NCI-H82 treated with DMSO at 0.1 percent for 48 hours (cell line): ENCODE results near the gene CD69.
A peak's percentile ranks its signal among the peaks of the same experiment; 100 is the strongest.
"Not testable (repeated sequence)": the region's sequence is repeated elsewhere in the genome, so short reads cannot be mapped to it uniquely, and the experiment has no call there.

Experiments used
- DNase-seq: peaks from one replicate; lab custom pipeline; 2025; ENCODE audit not compliant: unreplicated experiment; lab: John Stamatoyannopoulos, UW

Gene CD69

DNA sequence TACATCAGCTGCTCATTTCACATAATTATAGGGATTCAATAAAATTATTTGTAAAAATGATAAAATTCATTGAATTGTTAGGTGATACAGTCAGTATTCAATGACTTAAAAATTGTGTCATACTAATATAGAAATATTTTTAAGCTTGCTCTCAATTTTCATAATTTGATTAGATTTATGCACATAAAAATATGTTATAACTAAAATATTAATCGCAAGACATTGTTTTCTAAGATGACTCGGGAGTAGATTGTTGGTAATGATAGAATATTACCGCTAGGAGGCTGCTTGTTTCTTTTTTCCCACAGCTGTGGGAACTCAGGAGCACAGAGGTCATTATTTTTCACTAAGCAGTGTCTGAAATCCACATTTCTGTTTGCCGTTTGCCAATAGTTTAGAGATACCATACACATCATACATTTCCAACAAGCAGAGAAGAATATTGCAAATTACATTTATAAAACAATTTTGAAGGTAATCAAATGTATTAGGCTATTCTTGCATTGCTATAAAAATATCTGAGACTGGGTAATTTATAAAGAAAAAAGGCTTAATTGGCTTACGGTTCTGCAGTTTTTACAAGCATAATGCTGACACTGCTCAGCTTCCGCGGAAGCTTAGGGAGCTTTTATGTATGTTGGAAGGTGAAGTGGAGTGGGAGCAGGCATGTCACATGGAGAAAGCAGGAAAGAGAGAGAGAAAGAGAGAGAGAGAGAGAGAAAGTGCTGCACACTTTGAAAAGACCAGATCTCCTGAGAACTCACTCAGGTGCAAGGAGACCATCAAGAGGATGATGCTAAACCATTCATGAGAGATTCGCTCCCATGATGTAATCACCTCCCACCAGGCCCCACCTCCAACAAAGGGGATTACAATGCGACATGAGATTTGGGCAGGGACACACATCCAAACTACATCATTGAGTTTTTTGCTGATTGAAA is 9.2 kb downstream of the CD69 start:
- peak; percentile 16 for DNase-seq

- DNase-seq, result peak; percentile 54
These were observed 10.2 kb downstream of the CD69 start for GRCh38 chr12:9750276-9751203.

DNA sequence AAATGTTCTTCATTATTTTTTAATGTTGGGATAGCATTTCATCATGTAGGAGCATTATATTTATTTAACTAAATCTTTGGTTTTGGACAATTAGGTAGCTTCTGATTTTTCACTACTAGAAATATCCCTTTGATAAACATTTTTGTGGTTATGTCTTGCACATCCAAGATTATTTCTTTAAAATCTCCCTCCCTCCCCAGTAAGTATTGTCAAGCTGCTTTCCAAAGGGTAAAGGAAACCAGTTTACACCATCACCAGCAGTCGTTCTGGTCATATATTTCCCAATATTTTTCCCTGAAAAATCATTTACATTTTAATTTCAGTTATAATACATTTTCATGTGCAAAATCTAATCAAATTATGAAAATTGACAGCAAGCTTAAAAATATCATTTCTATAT is 11.1 kb downstream of the CD69 start:
- no peak for DNase-seq

- no peak for DNase-seq
These were observed 15.5 kb downstream of the CD69 start for GRCh38 chr12:9745199-9745598.

GRCh38 chr12:9742661-9743060 is 18.0 kb downstream of the CD69 start:
- no peak for DNase-seq

DNA sequence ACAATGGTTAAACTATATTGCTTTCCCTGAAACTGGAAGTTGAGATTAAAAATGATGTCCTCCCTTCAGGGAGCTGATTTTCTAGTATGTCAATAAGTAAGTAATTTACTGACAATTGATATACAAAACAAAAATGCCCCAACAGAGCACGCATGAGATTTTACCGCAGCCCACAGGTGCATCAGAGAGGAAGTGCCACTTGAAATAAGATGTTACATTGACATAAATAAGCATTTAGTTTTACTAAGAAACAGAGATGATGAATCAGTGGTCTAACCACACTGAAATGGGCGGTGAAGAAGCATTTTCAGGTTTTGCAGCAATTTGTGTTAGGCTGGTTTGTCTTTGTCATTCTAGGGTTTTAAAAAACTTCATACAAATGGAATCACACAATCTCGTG is 19.0 kb downstream of the CD69 start:
- no peak for DNase-seq

DNA sequence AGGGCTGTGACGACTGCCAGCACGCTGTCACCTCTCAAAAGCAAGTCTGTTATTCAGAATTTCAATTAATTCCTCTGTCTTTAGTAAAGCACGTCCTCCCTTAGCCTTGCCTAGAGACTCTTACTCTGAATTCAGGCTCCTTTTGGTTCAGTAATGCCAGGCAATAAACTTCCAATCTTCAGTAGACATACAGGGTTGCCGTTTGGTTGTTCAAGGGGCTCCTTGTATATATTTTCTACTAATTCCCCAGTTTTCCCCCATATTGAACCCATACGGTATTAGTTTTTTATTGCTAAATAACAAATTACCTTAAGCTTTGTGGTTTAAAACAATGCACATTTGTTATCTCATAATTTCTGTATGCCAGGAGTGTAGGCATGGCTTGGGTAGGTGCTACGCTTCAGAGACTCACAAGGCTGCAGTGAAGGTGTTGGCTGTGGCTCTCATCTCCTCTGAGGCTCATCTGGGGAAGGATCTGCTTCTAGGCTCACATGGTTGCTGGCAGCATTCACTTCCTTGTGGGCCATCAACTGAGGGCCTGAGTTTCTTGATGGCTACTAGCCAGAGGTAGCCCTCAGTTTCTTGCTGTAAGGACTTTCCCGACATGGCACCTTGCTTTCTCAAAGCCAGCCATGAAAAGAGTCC is 20.5 kb downstream of the CD69 start:
- DNase-seq, result no peak

DNA sequence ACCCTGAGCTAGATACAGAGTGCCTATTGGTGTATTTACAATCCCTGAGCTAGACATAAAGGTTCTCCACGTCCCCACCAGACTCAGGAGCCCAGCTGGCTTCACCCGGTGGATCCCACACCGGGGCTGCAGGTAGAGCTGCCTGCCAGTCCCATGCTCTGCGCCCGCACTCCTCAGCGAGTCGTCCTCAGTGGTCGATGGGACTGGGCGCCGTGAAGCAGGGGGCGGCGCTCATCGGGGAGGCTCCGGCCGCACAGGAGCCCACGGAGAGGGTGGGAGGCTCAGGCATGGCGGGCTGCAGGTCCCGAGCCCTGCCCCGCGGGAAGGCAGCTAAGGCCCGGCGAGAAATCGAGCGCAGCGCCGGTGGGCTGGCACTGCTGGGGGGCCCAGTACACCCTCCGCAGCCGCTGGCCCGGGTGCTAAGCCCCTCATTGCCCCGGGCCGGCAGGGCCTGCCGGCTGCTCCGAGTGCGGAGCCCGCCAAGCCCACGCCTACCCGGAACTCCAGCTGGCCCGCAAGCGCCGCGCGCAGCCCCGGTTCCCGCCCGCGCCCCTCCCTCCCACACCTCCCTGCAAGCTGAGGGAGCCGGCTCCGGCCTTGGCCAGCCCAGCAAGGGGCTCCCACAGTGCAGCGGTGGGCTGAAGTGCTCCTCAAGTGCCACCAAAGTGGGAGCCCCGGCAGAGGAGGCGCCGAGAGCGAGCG is 21.1 kb downstream of the CD69 start:
- not testable (repeated sequence) for DNase-seq

GRCh38 chr12:9738905-9739304 is 21.8 kb downstream of the CD69 start:
- not testable (repeated sequence) for DNase-seq

DNA sequence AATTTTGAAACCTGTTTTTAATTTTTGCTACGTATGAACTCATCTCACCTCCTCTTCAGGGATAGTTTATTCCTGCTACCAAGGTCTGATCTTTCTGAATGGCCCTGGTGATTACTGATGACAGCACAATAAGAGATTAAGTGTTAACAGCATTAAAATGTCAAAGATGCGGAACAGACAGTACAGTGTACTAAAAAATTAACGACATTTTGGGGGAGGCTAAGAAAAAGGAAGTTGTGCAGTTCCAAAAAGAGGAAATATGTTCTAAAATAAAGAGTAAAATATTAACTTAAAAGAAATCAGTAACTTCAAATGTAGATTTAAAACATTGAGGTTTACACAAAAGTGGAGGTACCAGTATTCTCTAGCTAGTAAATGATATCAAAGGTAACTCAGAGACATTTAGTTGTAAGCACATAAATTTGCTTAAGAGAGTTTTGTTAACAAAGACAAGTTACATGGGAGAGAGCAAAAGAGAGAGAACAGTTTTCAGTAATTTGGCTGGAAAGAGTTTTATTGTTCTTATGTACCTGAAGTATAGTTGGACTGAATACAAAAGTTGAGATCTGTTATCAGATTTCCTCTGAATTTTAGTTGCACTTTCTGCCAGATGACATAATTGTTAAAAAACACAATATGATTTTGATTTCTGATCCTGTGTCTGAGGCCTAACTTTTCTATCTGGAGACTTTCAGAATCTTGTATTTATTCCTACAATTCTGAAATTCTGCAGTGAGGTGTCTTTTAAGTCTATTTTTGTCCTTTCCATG is 23.6 kb downstream of the CD69 start:
- peak; percentile 4 for DNase-seq

DNA sequence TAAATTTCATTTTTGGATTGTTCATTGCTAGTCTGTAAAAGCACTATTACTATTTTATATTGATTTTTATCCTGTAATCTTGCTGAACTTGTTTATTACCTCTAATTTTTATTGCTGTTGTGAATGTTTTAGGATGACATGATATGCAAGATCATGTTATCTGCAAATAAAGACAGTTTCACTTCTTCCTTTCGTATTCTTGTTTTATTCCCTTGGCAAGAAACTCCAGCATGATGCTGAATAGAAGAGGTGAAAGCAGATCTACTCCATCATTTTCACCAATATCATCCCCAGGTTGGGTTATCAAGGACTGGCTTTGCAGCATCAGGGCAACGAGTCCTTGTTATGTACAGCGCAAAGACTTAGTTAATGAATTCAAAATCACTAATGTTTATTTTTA is 25.1 kb downstream of the CD69 start:
- no peak for DNase-seq

DNA sequence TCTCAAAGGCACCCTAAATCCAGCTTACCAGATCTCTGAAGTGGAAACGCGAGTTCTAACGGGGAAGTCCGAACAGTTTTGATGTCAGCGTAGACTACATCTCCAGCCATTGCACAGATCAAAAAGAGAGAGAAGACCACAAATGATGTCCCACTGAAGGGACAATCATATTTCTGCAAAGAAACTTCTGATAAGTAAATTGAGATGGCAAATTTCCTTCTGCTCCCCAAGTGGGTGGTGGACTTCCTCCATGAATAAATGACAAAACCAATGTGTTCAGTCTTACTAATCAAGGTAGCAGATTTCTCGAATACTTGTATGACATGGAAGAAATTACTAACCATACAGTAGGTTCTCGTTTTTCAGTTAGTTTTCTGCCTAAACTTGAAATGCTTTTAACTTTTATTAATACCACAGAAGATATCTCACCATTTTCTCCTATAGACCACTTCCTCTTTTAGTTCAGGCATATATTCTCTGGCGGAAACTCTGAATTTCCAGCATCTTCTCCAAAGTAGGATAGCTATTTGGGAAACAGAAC is 27.7 kb downstream of the CD69 start, which contains the start of gene CLECL1:
CLECL1 (minus strand) TSS at position 177 of the 541 bp plus-strand sequence.
- DNase-seq, result no peak

- DNase-seq, result no peak
These were observed 28.9 kb downstream of the CD69 start for GRCh38 chr12:9731797-9732196.

DNA sequence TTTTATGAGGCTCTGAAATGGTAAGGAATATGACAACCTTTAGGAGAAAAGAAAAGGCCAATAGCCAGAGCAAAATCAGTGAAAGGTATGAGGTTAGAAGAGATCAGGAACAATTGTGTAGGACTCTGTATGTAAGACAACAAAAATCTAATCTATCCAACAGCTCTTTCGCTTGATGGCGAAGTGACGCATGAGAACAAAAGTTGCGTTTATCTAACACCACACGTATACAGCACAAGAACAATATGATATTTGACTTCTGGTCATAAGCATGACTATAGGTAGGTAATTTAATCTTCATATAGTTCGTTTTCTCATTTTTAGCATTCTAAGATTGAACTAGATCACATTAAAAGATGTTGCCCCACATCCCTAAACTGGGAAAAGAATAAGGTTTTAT is 29.3 kb downstream of the CD69 start:
- no peak for DNase-seq

GRCh38 chr12:9730591-9730990 is 30.1 kb downstream of the CD69 start:
- no peak for DNase-seq

GRCh38 chr12:9730011-9730410 is 30.7 kb downstream of the CD69 start:
- DNase-seq, result no peak

GRCh38 chr12:9729082-9729481 is 31.6 kb downstream of the CD69 start:
- DNase-seq, result no peak

GRCh38 chr12:9727813-9728212 is 32.9 kb downstream of the CD69 start:
- no peak for DNase-seq

GRCh38 chr12:9725213-9725870 is 35.4 kb downstream of the CD69 start:
- no peak for DNase-seq
